HEK293T (cell line): ENCODE measurements around the gene ATP5IF1.

Source experiments
- BHLHE40 ChIP-seq: fragments of 450-650 bp; IDR thresholded peaks from 2 replicates; pipeline ENCODE4 v1.6.1; 2016; ENCODE audit warnings: mild to moderate bottlenecking, moderate library complexity, borderline replicate concordance
- CTBP1 ChIP-seq: fragments of 450-650 bp; IDR thresholded peaks from 2 replicates; pipeline ENCODE4 v1.6.1; 2016; ENCODE audit warnings: borderline replicate concordance
- FOXK2 ChIP-seq: fragments of 450-650 bp; IDR thresholded peaks from 2 replicates; pipeline ENCODE4 v1.6.1; 2016; ENCODE audit warnings: mild to moderate bottlenecking
- FOXM1 ChIP-seq: fragments of 450-650 bp; IDR thresholded peaks from 2 replicates; pipeline ENCODE4 v1.6.1; 2017; ENCODE audit warnings: mild to moderate bottlenecking, borderline replicate concordance
- SUZ12 ChIP-seq: fragments of 450-650 bp; IDR thresholded peaks from 2 replicates; pipeline ENCODE4 v1.6.1; 2016; ENCODE audit warnings: mild to moderate bottlenecking
- TF ChIP-seq, protein P1 (sequence below): fragments of 450-650 bp; IDR thresholded peaks from 2 replicates; pipeline ENCODE4 v1.6.1; 2016

DNA sequence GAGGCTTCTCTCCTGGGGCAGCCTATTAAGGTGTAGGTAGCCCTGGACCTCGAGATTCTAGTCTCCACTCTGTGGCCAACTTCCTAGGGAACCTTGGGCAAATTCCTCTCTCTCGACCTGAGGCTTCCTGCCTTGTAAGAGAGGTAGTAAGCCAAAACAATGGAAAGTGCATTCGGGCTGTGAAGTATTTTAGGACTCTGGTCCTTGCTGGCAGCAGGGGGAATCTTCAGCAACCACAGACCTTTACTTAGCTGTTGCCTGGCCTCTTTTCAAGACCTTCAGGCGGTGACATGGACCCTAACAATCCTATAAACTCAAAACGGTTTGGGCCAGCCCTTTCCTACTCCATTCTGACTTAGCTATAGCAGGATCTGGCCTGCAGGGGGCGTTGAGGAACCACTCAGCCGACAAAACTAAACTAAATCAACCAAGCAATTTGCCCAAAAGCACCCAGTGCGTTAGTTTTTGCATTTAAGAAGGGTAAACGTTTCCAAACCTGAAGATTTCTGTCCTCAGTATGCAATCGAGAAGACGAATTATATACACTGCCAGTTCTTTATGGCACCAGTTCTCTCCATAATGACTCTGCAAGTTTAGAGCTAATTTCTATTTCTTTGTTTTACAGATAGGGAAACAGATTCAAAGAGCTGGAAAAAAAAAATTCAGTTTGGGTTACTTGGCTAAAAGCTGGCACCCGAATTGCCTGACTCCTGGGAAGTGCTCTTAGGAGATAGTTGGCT is 12.5 kb downstream of the ATP5IF1 start:
- TF ChIP-seq, protein P1, sequence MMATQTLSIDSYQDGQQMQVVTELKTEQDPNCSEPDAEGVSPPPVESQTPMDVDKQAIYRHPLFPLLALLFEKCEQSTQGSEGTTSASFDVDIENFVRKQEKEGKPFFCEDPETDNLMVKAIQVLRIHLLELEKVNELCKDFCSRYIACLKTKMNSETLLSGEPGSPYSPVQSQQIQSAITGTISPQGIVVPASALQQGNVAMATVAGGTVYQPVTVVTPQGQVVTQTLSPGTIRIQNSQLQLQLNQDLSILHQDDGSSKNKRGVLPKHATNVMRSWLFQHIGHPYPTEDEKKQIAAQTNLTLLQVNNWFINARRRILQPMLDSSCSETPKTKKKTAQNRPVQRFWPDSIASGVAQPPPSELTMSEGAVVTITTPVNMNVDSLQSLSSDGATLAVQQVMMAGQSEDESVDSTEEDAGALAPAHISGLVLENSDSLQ: no peak
- no peak for TF ChIP-seq SUZ12
- no peak for TF ChIP-seq FOXK2
- TF ChIP-seq CTBP1: no peak
- no peak for TF ChIP-seq BHLHE40
- no peak for TF ChIP-seq FOXM1
